ENCODE data around the gene TAF10. TPM values are rescaled to one million over a fixed set of nuclear protein-coding genes. Genes with fewer than 3 reads are reported as not detected.

Gene TAF10
- total and polyA plus RNA-seq, 2 of the 13 experiments (the other 11 are each of a cell fraction or from before 2014, with no cell fraction given), result 71.3 to 134 TPM

DNA sequence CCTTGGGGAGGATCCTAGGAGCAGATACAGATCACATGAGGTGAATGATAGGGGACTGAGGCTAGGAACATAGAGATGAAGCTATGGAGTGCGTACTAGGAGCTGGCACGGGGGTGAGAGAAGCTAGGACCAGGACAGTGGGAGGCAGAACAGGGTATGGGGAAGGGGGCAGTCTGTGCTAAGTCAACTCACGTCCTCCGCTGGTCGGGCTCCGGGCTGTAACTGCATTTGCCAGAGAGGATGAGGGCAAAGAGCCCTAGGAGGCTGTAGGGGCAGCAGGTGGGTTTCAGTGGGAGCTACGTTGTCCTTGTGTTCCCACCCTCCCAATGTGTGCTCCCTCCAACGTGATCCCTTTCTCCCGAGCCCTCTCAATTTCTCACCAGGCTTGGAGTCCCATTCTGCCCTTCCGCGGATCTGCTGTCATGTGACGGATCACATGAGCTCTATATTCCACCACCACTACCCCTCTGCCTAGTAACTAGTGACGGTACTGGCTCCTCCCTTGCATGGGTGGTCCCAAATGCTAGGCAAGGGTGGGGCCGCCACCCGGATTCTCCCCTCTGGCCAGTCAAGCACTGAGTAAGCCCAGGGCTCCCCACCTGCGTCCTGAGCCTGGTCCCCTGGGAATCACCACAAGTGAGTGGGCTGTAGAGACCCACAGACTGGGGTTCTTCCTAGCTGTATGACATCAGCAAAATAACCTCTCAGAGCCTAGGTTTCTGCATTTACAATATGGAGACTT lies 7.2 kb upstream of the TAF10 start, which contains the start of gene TPP1 (continued):
- TF ChIP-seq, protein P1, sequence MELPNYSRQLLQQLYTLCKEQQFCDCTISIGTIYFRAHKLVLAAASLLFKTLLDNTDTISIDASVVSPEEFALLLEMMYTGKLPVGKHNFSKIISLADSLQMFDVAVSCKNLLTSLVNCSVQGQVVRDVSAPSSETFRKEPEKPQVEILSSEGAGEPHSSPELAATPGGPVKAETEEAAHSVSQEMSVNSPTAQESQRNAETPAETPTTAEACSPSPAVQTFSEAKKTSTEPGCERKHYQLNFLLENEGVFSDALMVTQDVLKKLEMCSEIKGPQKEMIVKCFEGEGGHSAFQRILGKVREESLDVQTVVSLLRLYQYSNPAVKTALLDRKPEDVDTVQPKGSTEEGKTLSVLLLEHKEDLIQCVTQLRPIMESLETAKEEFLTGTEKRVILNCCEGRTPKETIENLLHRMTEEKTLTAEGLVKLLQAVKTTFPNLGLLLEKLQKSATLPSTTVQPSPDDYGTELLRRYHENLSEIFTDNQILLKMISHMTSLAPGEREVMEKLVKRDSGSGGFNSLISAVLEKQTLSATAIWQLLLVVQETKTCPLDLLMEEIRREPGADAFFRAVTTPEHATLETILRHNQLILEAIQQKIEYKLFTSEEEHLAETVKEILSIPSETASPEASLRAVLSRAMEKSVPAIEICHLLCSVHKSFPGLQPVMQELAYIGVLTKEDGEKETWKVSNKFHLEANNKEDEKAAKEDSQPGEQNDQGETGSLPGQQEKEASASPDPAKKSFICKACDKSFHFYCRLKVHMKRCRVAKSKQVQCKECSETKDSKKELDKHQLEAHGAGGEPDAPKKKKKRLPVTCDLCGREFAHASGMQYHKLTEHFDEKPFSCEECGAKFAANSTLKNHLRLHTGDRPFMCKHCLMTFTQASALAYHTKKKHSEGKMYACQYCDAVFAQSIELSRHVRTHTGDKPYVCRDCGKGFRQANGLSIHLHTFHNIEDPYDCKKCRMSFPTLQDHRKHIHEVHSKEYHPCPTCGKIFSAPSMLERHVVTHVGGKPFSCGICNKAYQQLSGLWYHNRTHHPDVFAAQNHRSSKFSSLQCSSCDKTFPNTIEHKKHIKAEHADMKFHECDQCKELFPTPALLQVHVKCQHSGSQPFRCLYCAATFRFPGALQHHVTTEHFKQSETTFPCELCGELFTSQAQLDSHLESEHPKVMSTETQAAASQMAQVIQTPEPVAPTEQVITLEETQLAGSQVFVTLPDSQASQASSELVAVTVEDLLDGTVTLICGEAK (IDR thresholded peaks at IDR 0.05), result no peak
- TF ChIP-seq, protein P1 (CRISPR knock-in tag; IDR thresholded peaks at IDR 0.05), result no peak
- TF ChIP-seq, protein P2, sequence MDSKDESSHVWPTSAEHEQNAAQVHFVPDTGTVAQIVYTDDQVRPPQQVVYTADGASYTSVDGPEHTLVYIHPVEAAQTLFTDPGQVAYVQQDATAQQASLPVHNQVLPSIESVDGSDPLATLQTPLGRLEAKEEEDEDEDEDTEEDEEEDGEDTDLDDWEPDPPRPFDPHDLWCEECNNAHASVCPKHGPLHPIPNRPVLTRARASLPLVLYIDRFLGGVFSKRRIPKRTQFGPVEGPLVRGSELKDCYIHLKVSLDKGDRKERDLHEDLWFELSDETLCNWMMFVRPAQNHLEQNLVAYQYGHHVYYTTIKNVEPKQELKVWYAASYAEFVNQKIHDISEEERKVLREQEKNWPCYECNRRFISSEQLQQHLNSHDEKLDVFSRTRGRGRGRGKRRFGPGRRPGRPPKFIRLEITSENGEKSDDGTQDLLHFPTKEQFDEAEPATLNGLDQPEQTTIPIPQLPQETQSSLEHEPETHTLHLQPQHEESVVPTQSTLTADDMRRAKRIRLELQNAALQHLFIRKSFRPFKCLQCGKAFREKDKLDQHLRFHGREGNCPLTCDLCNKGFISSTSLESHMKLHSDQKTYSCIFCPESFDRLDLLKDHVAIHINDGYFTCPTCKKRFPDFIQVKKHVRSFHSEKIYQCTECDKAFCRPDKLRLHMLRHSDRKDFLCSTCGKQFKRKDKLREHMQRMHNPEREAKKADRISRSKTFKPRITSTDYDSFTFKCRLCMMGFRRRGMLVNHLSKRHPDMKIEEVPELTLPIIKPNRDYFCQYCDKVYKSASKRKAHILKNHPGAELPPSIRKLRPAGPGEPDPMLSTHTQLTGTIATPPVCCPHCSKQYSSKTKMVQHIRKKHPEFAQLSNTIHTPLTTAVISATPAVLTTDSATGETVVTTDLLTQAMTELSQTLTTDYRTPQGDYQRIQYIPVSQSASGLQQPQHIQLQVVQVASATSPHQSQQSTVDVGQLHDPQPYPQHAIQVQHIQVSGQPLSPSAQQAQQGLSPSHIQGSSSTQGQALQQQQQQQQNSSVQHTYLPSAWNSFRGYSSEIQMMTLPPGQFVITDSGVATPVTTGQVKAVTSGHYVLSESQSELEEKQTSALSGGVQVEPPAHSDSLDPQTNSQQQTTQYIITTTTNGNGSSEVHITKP (CRISPR knock-in tag; IDR thresholded peaks at IDR 0.05; ENCODE audit: low read depth), result peak; percentile 58
- peak; percentile 85 for TF ChIP-seq POLR2G (IDR thresholded peaks at IDR 0.05; ENCODE audit: low read depth, low read length)
- TF ChIP-seq, protein P3, sequence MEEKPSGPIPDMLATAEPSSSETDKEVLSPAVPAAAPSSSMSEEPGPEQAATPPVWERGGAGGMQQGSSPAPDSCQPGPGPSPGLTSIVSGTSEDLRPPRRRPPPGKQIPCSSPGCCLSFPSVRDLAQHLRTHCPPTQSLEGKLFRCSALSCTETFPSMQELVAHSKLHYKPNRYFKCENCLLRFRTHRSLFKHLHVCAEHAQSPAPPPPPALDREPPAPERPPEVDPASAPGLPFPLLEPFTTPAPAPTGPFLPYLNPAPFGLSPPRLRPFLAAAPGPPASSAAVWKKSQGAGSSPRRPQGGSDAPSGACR (CRISPR knock-in tag; IDR thresholded peaks at IDR 0.05), result no peak
- TF ChIP-seq, protein P4, sequence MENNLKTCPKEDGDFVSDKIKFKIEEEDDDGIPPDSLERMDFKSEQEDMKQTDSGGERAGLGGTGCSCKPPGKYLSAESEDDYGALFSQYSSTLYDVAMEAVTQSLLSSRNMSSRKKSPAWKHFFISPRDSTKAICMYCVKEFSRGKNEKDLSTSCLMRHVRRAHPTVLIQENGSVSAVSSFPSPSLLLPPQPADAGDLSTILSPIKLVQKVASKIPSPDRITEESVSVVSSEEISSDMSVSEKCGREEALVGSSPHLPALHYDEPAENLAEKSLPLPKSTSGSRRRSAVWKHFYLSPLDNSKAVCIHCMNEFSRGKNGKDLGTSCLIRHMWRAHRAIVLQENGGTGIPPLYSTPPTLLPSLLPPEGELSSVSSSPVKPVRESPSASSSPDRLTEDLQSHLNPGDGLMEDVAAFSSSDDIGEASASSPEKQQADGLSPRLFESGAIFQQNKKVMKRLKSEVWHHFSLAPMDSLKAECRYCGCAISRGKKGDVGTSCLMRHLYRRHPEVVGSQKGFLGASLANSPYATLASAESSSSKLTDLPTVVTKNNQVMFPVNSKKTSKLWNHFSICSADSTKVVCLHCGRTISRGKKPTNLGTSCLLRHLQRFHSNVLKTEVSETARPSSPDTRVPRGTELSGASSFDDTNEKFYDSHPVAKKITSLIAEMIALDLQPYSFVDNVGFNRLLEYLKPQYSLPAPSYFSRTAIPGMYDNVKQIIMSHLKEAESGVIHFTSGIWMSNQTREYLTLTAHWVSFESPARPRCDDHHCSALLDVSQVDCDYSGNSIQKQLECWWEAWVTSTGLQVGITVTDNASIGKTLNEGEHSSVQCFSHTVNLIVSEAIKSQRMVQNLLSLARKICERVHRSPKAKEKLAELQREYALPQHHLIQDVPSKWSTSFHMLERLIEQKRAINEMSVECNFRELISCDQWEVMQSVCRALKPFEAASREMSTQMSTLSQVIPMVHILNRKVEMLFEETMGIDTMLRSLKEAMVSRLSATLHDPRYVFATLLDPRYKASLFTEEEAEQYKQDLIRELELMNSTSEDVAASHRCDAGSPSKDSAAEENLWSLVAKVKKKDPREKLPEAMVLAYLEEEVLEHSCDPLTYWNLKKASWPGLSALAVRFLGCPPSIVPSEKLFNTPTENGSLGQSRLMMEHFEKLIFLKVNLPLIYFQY (CRISPR knock-in tag; IDR thresholded peaks at IDR 0.05; ENCODE audit: borderline replicate concordance), result 0 out of 2 replicates have a peak, but pooled peaks have one; percentile 34
- no peak for TF ChIP-seq SNAI1 (CRISPR knock-in tag; IDR thresholded peaks at IDR 0.05; ENCODE audit: borderline replicate concordance)
- no peak for TF ChIP-seq ZNF124 (CRISPR knock-in tag; IDR thresholded peaks at IDR 0.05)
- no peak for TF ChIP-seq RARG (CRISPR knock-in tag; IDR thresholded peaks at IDR 0.05; ENCODE audit: low read depth)
- no peak for TF ChIP-seq SOX5 (CRISPR knock-in tag; IDR thresholded peaks at IDR 0.05; ENCODE audit: borderline replicate concordance)
- TF ChIP-seq NFIB (CRISPR knock-in tag; IDR thresholded peaks at IDR 0.05; ENCODE audit: borderline replicate concordance), result no peak

All from HepG2 (cell line).